K562 (cell line): ENCODE results near the gene MYO15A. TPM values are rescaled to one million over a fixed set of nuclear protein-coding genes. Genes with fewer than 3 reads are reported as not detected.

Source experiments
- ADNP ChIP-seq: fragments of 200-800 bp; sonication (Bioruptor generic); IDR thresholded peaks from 2 replicates; pipeline ENCODE4 v1.6.1; 2016; ENCODE audit warnings: missing genetic modification characterization, missing compliant biosample characterization
- POLR2AphosphoS5 ChIP-seq: IDR thresholded peaks from 2 replicates; pipeline ENCODE4 v1.6.1; 2011; ENCODE audit warnings: mild to moderate bottlenecking, low read depth, low read length, moderate library complexity; ENCODE audit not compliant: control insufficient read depth, insufficient read depth
- RAD21 ChIP-seq, 2 experiments: fragments of 250-450 bp in 1 of 2; fragments of 450-650 bp in 1 of 2; sonication (Bioruptor Pico) in 1 of 2; formaldehyde crosslinking in 1 of 2; IDR thresholded peaks in 1 of 2; conservative IDR thresholded peaks in 1 of 2; 2 replicates each; pipeline versions ENCODE4 v1.4.0 to v1.8.0; 2020 to 2022; ENCODE audit warnings: mild to moderate bottlenecking in 2 of 2, moderate library complexity in 1 of 2
- ZNF174 ChIP-seq: fragments of 250-450 bp; sonication (Bioruptor Pico); IDR thresholded peaks from 2 replicates; pipeline ENCODE4 v1.4.0; 2020; ENCODE audit warnings: mild to moderate bottlenecking
- ZNF408 ChIP-seq: fragments of 250-450 bp; sonication (Bioruptor Pico); IDR thresholded peaks from 2 replicates; pipeline ENCODE4 v1.4.0; 2020; ENCODE audit warnings: low read depth, mild to moderate bottlenecking, moderate library complexity
- ZNF507 ChIP-seq: conservative IDR thresholded peaks from 2 replicates; pipeline ENCODE4 v1.6.1; 2017; ENCODE audit warnings: missing genetic modification characterization, missing compliant biosample characterization
- polyA plus RNA-seq, 8 experiments: library from polyadenylated mRNA; depleted of rRNA in 4 of 8; stranded (reverse) in 5 of 8; unstranded in 3 of 8; fragments of >200 nt; fragmentation: Nextera tagmentation in 2 of 8; fragmentation: Illumina TruSeq in 1 of 8; extraction: Ambion mirVana in 2 of 8; extraction: Trizol in 1 of 8; gene quantifications; 2 replicates each; pipeline versions ENCODE4 v1.2.1 to v1.2.3, GENCODE V29; 2011 to 2014; ENCODE audit warnings: inconsistent platforms in 1 of 8, missing spikeins in 1 of 8
- total RNA-seq, 7 experiments: library from RNA; depleted of rRNA in 6 of 7; stranded (reverse); fragments of >200 nt in 6 of 7; fragmentation: Illumina TruSeq in 2 of 7; extraction: Trizol in 2 of 7; gene quantifications; 2 replicates each; pipeline versions ENCODE4 v1.2.1 to v1.2.3, GENCODE V29; 2011 to 2021; ENCODE audit warnings: low replicate concordance in 1 of 7
- TF ChIP-seq, protein P1 (sequence below): sonication (generic); formaldehyde crosslinking; IDR thresholded peaks from 2 replicates; pipeline ENCODE4 v1.8.0; 2022; ENCODE audit warnings: mild to moderate bottlenecking, missing genetic modification reagents
- TF ChIP-seq, protein P2 (sequence below): fragments of 250-450 bp; sonication (Bioruptor Pico); IDR thresholded peaks from 2 replicates; pipeline ENCODE4 v1.5.0; 2021; ENCODE audit warnings: mild to moderate bottlenecking, moderate library complexity

MYO15A gene
- total and polyA plus RNA-seq, 9 of the 15 experiments (the other 6 are each of a cell fraction or from before 2014, with no cell fraction given) = 0.05 to 0.88 (median 0.14) TPM; not detected in 1

DNA sequence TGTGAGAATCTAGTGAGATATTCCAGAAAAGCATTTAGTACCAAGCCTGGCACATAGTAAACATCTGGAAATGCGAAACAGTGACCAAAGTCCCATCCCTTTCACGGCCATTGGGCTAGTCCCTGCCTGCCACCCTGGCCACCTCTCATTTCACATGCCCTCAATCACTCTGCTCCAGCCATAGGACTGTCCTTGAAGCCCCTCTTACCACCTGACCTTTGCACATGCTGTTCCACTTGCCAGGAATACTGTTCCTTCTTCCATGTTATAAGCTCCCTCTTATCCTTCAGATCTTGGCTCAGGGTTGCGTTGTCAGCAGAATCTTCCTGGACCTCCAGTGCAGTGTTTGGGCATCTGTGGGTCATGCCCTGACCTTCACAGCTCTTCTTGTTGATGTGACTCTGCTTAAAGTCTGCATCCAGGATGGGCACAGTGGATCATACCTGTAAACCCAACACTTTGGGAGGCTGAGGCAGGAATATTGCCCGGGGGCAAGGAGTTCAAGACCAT lies 2.1 kb downstream of the MYO15A start (continued):
- TF ChIP-seq RAD21 (CRISPR knock-in tag; conservative IDR thresholded peaks at IDR 0.05 in 1 of 2, IDR thresholded peaks at IDR 0.05 in 1 of 2) = no peak
- TF ChIP-seq ZNF507 (tag) = no peak
- no peak for TF ChIP-seq POLR2AphosphoS5
- no peak for TF ChIP-seq ZNF174 (CRISPR knock-in tag)
- TF ChIP-seq ZNF408 (CRISPR knock-in tag) = no peak
- TF ChIP-seq, protein P1, sequence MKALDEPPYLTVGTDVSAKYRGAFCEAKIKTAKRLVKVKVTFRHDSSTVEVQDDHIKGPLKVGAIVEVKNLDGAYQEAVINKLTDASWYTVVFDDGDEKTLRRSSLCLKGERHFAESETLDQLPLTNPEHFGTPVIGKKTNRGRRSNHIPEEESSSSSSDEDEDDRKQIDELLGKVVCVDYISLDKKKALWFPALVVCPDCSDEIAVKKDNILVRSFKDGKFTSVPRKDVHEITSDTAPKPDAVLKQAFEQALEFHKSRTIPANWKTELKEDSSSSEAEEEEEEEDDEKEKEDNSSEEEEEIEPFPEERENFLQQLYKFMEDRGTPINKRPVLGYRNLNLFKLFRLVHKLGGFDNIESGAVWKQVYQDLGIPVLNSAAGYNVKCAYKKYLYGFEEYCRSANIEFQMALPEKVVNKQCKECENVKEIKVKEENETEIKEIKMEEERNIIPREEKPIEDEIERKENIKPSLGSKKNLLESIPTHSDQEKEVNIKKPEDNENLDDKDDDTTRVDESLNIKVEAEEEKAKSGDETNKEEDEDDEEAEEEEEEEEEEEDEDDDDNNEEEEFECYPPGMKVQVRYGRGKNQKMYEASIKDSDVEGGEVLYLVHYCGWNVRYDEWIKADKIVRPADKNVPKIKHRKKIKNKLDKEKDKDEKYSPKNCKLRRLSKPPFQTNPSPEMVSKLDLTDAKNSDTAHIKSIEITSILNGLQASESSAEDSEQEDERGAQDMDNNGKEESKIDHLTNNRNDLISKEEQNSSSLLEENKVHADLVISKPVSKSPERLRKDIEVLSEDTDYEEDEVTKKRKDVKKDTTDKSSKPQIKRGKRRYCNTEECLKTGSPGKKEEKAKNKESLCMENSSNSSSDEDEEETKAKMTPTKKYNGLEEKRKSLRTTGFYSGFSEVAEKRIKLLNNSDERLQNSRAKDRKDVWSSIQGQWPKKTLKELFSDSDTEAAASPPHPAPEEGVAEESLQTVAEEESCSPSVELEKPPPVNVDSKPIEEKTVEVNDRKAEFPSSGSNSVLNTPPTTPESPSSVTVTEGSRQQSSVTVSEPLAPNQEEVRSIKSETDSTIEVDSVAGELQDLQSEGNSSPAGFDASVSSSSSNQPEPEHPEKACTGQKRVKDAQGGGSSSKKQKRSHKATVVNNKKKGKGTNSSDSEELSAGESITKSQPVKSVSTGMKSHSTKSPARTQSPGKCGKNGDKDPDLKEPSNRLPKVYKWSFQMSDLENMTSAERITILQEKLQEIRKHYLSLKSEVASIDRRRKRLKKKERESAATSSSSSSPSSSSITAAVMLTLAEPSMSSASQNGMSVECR (CRISPR knock-in tag) = no peak
- TF ChIP-seq ADNP (tag) = no peak
- TF ChIP-seq, protein P2, sequence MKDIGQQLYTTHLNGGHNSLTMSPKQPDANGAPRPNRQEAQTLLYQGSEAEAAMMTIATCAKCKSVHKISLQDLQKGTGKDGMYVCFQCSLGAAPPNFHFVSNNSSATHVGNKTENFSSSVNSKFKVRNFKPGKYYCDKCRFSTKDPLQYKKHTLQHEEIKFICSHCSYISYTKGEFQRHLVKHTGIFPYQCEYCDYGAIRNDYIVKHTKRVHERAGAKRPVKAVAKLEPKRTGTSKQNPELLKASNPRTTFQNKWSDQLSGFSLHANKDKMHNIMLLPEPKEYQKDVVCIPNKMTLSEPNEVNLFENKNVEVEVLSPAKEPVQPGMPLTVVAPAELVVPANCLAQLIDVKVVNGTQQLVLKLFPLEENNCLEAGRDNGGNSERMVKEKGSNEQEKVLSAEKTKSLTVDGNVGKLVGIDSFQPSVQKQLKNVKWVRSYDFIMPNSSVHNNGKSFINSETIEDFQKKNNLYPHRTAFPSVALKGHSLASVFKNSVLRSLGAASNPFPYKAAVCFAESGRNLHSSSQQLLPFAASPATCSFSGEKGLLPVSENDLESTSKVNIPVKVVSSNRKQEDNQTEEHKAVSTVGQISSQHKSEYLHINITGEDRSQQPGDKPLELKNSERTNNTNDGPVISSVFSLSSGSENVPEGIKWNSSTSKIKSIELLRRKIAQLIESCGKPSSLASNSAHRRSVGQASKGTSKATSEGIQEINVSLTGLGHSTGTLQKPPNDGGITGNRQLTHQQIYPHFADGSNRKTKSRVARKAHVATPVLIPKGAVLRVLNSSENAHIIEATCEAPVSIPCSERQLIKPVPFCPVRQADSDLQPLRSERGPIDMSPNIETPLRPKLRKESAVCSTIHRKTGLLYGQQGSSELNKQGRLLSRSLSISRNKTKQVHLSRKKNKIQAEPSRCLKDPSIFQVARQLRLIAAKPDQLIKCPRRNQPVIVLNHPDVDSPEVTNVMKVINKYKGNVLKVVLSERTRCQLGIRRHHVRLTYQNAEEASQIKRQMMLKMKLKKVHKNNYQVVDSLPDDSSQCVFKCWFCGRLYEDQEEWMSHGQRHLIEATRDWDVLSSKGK = no peak
